Neuronal stem cell (in vitro differentiated cells): ENCODE results near the gene MDN1. TPM values are rescaled to one million over a fixed set of nuclear protein-coding genes. Genes with fewer than 3 reads are reported as not detected.

Source experiments
- DNase-seq: peaks from one replicate; pipeline ENCODE4 v3.0.0-alpha.2; 2013; ENCODE audit warnings: low spot score
- H2AFZ ChIP-seq: one replicate; pipeline ENCODE4 v1.6.1; 2013; ENCODE audit warnings: mild to moderate bottlenecking, low read length, inconsistent platforms
- H2AK5ac ChIP-seq: 2 replicates; pipeline ENCODE4 v1.6.1; 2013; ENCODE audit warnings: low read depth, mild to moderate bottlenecking, inconsistent platforms, low read length, moderate library complexity, mixed read lengths
- H2BK120ac ChIP-seq: 2 replicates; pipeline ENCODE4 v1.6.1; 2013; ENCODE audit warnings: low read depth, mild to moderate bottlenecking, inconsistent platforms, low read length, moderate library complexity, mixed read lengths
- H2BK12ac ChIP-seq: one replicate; pipeline ENCODE4 v1.6.1; 2013; ENCODE audit warnings: low read length, inconsistent platforms
- H2BK15ac ChIP-seq: 2 replicates; pipeline ENCODE4 v1.6.1; 2013; ENCODE audit warnings: mild to moderate bottlenecking, low read length, inconsistent platforms, mixed read lengths
- H2BK5ac ChIP-seq: one replicate; pipeline ENCODE4 v1.6.1; 2013; ENCODE audit warnings: inconsistent platforms, mild to moderate bottlenecking, low read length, moderate library complexity
- H3K14ac ChIP-seq: one replicate; pipeline ENCODE4 v1.6.1; 2013; ENCODE audit warnings: low read length, inconsistent platforms
- H3K18ac ChIP-seq: 2 replicates; pipeline ENCODE4 v1.6.1; 2013; ENCODE audit warnings: low read length, inconsistent platforms
- H3K23ac ChIP-seq: 2 replicates; pipeline ENCODE4 v1.6.1; 2013; ENCODE audit warnings: low read depth, mild to moderate bottlenecking, mixed read lengths, low read length, inconsistent platforms; ENCODE audit not compliant: poor library complexity
- H3K27ac ChIP-seq: replicated peaks from 3 replicates; pipeline ENCODE4 v1.5.1; 2013; ENCODE audit warnings: low read length, inconsistent platforms
- H3K27me3 ChIP-seq, 3 experiments: 2 replicates each; pipeline ENCODE4 v1.6.1; 2013; ENCODE audit warnings: low read length in 3 of 3, mild to moderate bottlenecking in 2 of 3, inconsistent platforms in 1 of 3, low read depth in 1 of 3, mixed read lengths in 1 of 3, moderate library complexity in 1 of 3; ENCODE audit not compliant: control insufficient read depth in 3 of 3, insufficient read depth in 3 of 3
- H3K36me3 ChIP-seq, 2 donors: replicated peaks in 1 of 2; 2 replicates each; pipeline ENCODE4 v1.6.1; 2013; ENCODE audit warnings: low read length in 2 of 2; ENCODE audit not compliant: control insufficient read depth in 2 of 2, insufficient read depth in 2 of 2
- H3K4ac ChIP-seq: 2 replicates; pipeline ENCODE4 v1.6.1; 2013; ENCODE audit warnings: inconsistent platforms, mild to moderate bottlenecking, low read length, moderate library complexity
- H3K4me1 ChIP-seq, 2 donors: 1 replicate in 1 of 2; 2 replicates in 1 of 2; pipeline ENCODE4 v1.6.1; 2013; ENCODE audit warnings: low read length in 2 of 2, low read depth in 1 of 2; ENCODE audit not compliant: control insufficient read depth in 2 of 2, insufficient read depth in 1 of 2
- H3K4me2 ChIP-seq: one replicate; pipeline ENCODE4 v1.6.1; 2013; ENCODE audit warnings: mild to moderate bottlenecking, low read length, inconsistent platforms; ENCODE audit not compliant: insufficient read depth, poor library complexity, severe bottlenecking
- H3K4me3 ChIP-seq, 2 donors: 2 replicates each; pipeline ENCODE4 v1.5.1; 2013; ENCODE audit warnings: low read length in 2 of 2, mild to moderate bottlenecking in 2 of 2, inconsistent platforms in 1 of 2, moderate library complexity in 1 of 2
- H3K79me1 ChIP-seq: one replicate; pipeline ENCODE4 v1.6.1; 2013; ENCODE audit warnings: low read depth, mild to moderate bottlenecking, inconsistent platforms, low read length, moderate library complexity
- H3K9ac ChIP-seq: one replicate; pipeline ENCODE4 v1.6.1; 2013; ENCODE audit warnings: mild to moderate bottlenecking, low read depth, low read length, inconsistent platforms; ENCODE audit not compliant: poor library complexity
- H3K9me3 ChIP-seq, 2 donors: replicated peaks in 1 of 2; 2 replicates each; pipeline versions ENCODE3 to v1.6.1; 2013; ENCODE audit warnings: low read length in 2 of 2, mild to moderate bottlenecking in 2 of 2, inconsistent platforms in 1 of 2, low read depth in 1 of 2, mixed read lengths in 1 of 2, moderate library complexity in 1 of 2; ENCODE audit not compliant: control insufficient read depth in 2 of 2, insufficient read depth in 1 of 2
- H4K8ac ChIP-seq: one replicate; pipeline ENCODE4 v1.6.1; 2013; ENCODE audit warnings: low read depth, mild to moderate bottlenecking, inconsistent platforms, low read length, moderate library complexity
- H4K91ac ChIP-seq: one replicate; pipeline ENCODE4 v1.6.1; 2013; ENCODE audit warnings: low read length, low read depth, mild to moderate bottlenecking, inconsistent platforms; ENCODE audit not compliant: poor library complexity
- WGBS, 2 donors: extraction: QIAGEN DNeasy Blood & Tissue Kit; methylation state at CpG; one replicate each; pipeline ENCODE4 v1.1.7; 2013; ENCODE audit warnings: missing lambda C conversion rate in 2 of 2, mixed read lengths in 1 of 2; ENCODE audit not compliant: insufficient read length in 2 of 2, insufficient replicate concordance in 1 of 2; ENCODE audit errors: extremely low coverage in 2 of 2; 5-methylcytosine and 5-hydroxymethylcytosine counted together
- small RNA-seq: library from polyadenylated mRNA; stranded (forward); fragments of <200 nt; extraction: miRNeasy Mini kit (QIAGEN cat#:217004); gene quantifications from one replicate; pipeline ENCODE3, GENCODE V24; 2013; ENCODE audit not compliant: insufficient read depth

The MDN1 gene

GRCh38 chr6:89596056-89596455 is 223.5 kb downstream of the MDN1 start:
- Histone ChIP-seq H3K4ac (no peak overlapping the region), H3K36me3 (no peaks in the 10 kb centered on the region), H2BK12ac (no peak overlapping the region), H2BK15ac (no peak overlapping the region), H3K79me1 (no peaks in the 10 kb centered on the region), H3K27ac (no peak overlapping the region), H3K9ac (no peak overlapping the region), H3K9me3 (no peaks in the 10 kb centered on the region), H2AK5ac (no peak overlapping the region), H2BK5ac (no peak overlapping the region), H3K4me1 (peaks cover 0 to 7% of the 10 kb centered on the region in 2 donors), H3K18ac (no peak overlapping the region), H3K4me3 (no peak overlapping the region), H4K8ac (no peak overlapping the region), H2AFZ (no peak overlapping the region), H3K23ac (no peak overlapping the region), H4K91ac (peak overlapping the region; percentile 59), H3K27me3 (no peaks in the 10 kb centered on the region), H3K14ac (no peak overlapping the region), H2BK120ac (no peak overlapping the region), H3K4me2 (no peak overlapping the region)
- WGBS, 2 donors = no CpG with 5 or more reads among the region's 2 CpGs
- DNase-seq = no peak

Small RNA genes lying within 50 kb of the gene (small RNA-seq; reads per million reads assigned to genes)
- gene DNAJC19P6 (not detected), gene RF00019 (not detected)
